GM13976 (cell line): Measurements from ENCODE around the gene ACSF2.
"Not testable (repeated sequence)": the region's sequence is repeated elsewhere in the genome, so short reads cannot be mapped to it uniquely, and the experiment has no call there.

Experiments
- DNase-seq: peaks from one replicate; pipeline ENCODE4 v3.0.0; 2012; ENCODE audit warnings: low spot score
- in situ Hi-C: fragments of 300-500 bp; cut with MboI; formaldehyde crosslinking; loops from one replicate; pipeline ENCODE4 v1.12.0; 2022; ENCODE audit warnings: low sequenced_read_pairs, mixed read lengths, inconsistent platforms; ENCODE audit not compliant: unreplicated experiment
- TF ChIP-seq, protein P1 (sequence below): IDR thresholded peaks from 2 replicates; pipeline ENCODE4 v1.5.1; 2012; ENCODE audit warnings: borderline replicate concordance, mild to moderate bottlenecking; ENCODE audit not compliant: insufficient read depth; ENCODE audit errors: extremely low read depth, missing control alignments, control extremely low read depth

ACSF2 gene

DNA sequence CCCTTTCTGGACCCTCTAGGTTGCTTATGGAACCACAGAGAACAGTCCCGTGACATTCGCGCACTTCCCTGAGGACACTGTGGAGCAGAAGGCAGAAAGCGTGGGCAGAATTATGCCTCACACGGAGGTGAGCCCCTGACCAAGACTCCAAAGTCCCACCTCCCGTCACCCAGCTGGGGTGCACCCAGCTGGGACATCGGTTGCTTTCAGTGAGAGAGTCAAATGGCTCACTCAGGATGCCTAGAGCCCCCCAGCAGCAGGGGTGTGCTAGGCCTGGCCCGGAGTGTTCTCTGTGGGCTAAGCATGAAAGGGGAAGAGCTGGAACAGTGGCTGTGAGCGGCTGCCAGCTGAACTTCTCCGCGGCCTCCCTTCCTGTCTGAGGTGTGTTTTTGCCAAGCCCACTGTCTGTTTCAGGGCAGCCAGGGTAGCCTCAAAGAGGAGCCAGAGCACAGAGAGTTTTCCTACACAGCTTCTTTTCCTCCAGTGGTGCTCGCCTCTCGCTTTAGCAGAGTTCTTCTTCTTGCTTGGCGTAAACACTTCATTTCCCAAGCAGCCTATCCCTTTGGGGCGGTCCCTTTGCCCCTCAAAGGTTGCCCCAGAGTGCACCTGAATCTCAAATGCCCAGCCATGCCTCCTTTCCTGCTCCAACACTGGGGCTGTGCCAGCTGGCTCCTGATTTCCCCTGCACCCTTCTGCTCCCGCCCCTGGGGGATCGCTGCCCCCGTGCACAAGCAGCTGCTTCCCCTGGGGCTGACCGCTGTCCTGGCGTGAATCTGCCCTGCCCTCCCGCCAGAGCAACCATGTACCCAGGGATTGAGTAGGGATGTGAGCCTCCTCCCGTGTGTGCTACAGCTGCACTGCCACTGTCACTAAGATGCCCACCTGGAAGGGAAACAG, 45.2 kb downstream of the ACSF2 start:
- in situ Hi-C loops, result no loop called here
- TF ChIP-seq, protein P1, sequence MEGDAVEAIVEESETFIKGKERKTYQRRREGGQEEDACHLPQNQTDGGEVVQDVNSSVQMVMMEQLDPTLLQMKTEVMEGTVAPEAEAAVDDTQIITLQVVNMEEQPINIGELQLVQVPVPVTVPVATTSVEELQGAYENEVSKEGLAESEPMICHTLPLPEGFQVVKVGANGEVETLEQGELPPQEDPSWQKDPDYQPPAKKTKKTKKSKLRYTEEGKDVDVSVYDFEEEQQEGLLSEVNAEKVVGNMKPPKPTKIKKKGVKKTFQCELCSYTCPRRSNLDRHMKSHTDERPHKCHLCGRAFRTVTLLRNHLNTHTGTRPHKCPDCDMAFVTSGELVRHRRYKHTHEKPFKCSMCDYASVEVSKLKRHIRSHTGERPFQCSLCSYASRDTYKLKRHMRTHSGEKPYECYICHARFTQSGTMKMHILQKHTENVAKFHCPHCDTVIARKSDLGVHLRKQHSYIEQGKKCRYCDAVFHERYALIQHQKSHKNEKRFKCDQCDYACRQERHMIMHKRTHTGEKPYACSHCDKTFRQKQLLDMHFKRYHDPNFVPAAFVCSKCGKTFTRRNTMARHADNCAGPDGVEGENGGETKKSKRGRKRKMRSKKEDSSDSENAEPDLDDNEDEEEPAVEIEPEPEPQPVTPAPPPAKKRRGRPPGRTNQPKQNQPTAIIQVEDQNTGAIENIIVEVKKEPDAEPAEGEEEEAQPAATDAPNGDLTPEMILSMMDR, result no peak
- no peak for DNase-seq

DNA sequence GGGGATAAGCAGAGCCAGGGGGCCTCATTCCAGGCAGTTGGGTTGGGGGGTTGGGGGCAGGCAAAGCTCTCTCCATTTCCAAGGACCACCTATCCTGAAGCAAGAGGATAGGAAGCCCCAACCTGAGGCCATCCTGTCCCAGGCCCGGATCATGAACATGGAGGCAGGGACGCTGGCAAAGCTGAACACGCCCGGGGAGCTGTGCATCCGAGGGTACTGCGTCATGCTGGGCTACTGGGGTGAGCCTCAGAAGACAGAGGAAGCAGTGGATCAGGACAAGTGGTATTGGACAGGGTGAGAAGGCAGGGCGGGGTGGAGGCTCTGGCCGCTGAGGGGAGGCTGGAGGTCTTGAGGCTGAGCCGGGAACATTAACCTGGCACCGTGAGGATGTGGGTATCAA, 46.3 kb downstream of the ACSF2 start:
- TF ChIP-seq, protein P1, result no peak
- in situ Hi-C loops, result no loop called here
- DNase-seq, result no peak

DNA sequence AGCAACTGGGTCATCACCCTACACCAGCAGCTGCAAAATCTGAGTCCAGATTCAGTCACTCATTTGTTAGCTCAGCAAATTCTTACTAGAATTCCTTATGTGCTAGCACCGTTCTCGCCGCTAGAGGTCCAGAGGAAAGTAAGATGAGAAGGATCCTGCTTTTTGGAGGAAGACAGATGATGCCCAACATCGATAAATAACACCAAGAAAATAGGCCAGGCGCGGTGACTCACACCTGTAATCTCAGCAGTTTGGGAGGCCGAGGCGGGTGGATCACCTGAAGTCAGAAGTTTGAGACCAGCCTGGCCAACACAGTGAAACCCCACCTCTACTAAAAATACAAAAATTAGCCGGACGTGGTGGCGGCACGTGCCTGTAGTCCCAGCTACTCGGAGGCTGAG, 46.7 kb downstream of the ACSF2 start:
- DNase-seq, in situ Hi-C loops: not testable (repeated sequence)

DNA sequence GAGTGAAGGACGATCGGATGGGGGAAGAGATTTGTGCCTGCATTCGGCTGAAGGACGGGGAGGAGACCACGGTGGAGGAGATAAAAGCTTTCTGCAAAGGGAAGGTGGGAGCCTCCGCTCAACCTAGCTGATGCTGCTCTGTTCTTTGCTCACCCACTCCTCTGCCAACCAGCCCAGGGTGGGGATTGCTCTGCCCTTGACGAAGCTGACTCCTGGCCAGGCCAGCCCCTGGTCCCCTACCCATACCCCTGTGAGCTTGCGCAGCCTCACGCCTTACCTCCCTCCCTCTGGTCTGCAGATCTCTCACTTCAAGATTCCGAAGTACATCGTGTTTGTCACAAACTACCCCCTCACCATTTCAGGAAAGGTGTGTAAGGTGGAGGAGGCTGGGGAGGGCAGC, 47.9 kb downstream of the ACSF2 start:
- no peak for DNase-seq
- in situ Hi-C loops, result no loop called here
- TF ChIP-seq, protein P1, result no peak

DNA sequence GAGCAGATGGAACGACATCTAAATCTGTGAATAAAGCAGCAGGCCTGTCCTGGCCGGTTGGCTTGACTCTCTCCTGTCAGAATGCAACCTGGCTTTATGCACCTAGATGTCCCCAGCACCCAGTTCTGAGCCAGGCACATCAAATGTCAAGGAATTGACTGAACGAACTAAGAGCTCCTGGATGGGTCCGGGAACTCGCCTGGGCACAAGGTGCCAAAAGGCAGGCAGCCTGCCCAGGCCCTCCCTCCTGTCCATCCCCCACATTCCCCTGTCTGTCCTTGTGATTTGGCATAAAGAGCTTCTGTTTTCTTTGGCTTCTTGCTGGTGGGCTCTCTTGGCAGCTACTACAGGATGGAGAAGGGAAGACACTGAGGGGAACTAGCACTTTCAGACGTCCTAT, 48.5 kb downstream of the ACSF2 start:
- in situ Hi-C loops, result no loop called here
- TF ChIP-seq, protein P1, result no peak
- DNase-seq, result no peak

DNA sequence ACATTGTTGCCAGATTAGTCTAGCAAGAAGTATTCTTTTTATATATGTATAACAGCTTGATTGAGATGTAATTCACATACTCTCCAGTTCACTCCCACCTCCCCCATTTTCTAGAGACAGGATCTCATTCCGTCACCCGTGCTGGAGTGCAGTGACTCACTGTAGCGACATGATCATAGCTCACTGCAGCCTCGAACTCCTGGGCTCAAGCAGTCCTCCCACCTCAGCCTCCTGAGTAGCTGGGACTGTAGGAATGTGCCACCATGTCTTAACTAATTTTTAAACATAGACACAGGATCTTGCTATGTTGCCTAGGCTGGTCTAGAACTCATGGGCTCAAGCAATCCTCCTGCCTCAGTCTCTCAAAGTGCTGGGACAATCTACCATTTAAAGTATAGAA, 49.3 kb downstream of the ACSF2 start:
- TF ChIP-seq, protein P1, result no peak
- in situ Hi-C loops, result no loop called here
- no peak for DNase-seq

DNA sequence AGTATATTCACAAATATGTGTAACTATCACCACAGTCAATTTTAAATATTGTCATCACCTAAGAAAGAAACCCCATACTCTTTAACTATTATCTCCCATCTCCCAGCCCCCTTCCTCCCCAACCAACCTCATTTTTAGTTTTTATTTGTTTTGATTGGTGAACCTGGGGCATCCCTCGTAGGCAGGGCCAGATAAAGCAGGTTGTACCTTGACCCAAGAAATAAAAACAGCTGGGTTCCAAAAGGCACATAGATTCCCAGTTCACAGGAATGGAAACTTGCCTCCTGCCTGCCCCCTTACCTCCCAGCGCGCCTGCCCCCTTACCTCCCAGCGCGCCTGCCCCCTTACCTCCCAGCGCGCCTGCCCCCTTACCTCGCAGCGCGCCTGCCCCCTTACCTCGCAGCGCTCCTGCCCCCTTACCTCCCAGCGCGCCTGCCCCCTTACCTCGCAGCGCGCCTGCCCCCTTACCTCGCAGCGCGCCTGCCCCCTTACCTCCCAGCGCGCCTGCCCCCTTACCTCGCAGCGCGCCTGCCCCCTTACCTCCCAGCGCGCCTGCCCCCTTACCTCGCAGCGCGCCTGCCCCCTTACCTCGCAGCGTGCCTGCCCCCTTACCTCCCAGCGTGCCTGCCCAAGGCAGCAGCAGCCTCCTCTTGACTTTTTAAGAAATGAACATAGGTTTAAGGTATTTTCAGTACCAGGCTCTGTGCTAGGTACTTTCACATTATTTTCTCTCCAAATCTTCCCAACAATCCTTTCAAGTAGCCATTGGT, 49.9 kb downstream of the ACSF2 start:
- DNase-seq, in situ Hi-C loops: not testable (repeated sequence)
